Measurements from ENCODE around the gene KIAA1549. TPM values are rescaled to one million over a fixed set of nuclear protein-coding genes. Genes with fewer than 3 reads are reported as not detected.

Gene KIAA1549
- total RNA-seq, 1 experiment from 2014 or later, result 19.9 TPM

GRCh38 chr7:138926241-138926612, 55.0 kb downstream of the KIAA1549 start:
- no peak overlapping the region for H3K4me3 Mint-ChIP-seq (ENCODE audit: unreplicated experiment)
- no peaks in the 10 kb centered on the region for H3K9me3 Mint-ChIP-seq (ENCODE audit: unreplicated experiment)
- TF ChIP-seq CTCF (IDR thresholded peaks at IDR 0.05; ENCODE audit: insufficient read depth in 1 of 2, low read depth in 1 of 2, low read length in 1 of 2, severe bottlenecking in 1 of 2, unreplicated experiment in 1 of 2), result no peak
- H3K4me3 ChIP-seq (ENCODE audit: low read depth, low read length), result no peak overlapping the region
- peak overlapping the region; percentile 58 for H3K27ac Mint-ChIP-seq (ENCODE audit: unreplicated experiment)
- no peaks in the 10 kb centered on the region for H3K36me3 ChIP-seq (ENCODE audit: control insufficient read depth, insufficient read depth, low read length)
- H3K9me3 ChIP-seq, result no peaks in the 10 kb centered on the region
- no peaks in the 10 kb centered on the region for H3K36me3 Mint-ChIP-seq (ENCODE audit: insufficient read depth, unreplicated experiment)
- peaks cover 6% of the 10 kb centered on the region; the same call in 1 of the 2 replicates for H3K4me1 ChIP-seq
- H3K4me1 Mint-ChIP-seq (ENCODE audit: low read depth, unreplicated experiment), result peaks cover 13% of the 10 kb centered on the region
- ChIA-PET POLR2A (no interaction called here), CTCF (no interaction called here)
- H3K27me3 ChIP-seq (replicated peaks; ENCODE audit: control insufficient read depth, insufficient read depth, low read length), result no peaks in the 10 kb centered on the region
- intact Hi-C loops (cut with micrococcal nuclease; ENCODE audit: unreplicated experiment), result no loop called here
- no peaks in the 10 kb centered on the region for H3K27me3 Mint-ChIP-seq (ENCODE audit: insufficient read depth, unreplicated experiment)
- no TSS peak for BruUV-seq (replicated peaks)
- DNase-seq, result no peak

GRCh38 chr7:138924501-138925225, 56.5 kb downstream of the KIAA1549 start:
- CTCF ChIA-PET, result no interaction called here
- H3K4me1 ChIP-seq, result no peaks in the 10 kb centered on the region
- no peaks in the 10 kb centered on the region for H3K27me3 ChIP-seq (replicated peaks; ENCODE audit: control insufficient read depth, insufficient read depth, low read length)
- Mint-ChIP-seq H3K9me3 (ENCODE audit: unreplicated experiment) (no peaks in the 10 kb centered on the region), H3K4me3 (ENCODE audit: unreplicated experiment) (no peak overlapping the region), H3K27ac (ENCODE audit: unreplicated experiment) (no peak overlapping the region), H3K27me3 (ENCODE audit: insufficient read depth, unreplicated experiment) (no peaks in the 10 kb centered on the region), H3K4me1 (ENCODE audit: low read depth, unreplicated experiment) (peaks cover 13% of the 10 kb centered on the region), H3K36me3 (ENCODE audit: insufficient read depth, unreplicated experiment) (no peaks in the 10 kb centered on the region)
- no peak overlapping the region for H3K4me3 ChIP-seq (ENCODE audit: low read depth, low read length)
- intact Hi-C loops (cut with micrococcal nuclease; ENCODE audit: unreplicated experiment), result no loop called here
- no peaks in the 10 kb centered on the region for H3K36me3 ChIP-seq (ENCODE audit: control insufficient read depth, insufficient read depth, low read length)
- no peak for DNase-seq
- BruUV-seq (replicated peaks), result no TSS peak
- TF ChIP-seq CTCF (IDR thresholded peaks at IDR 0.05; ENCODE audit: insufficient read depth in 1 of 2, low read depth in 1 of 2, low read length in 1 of 2, severe bottlenecking in 1 of 2, unreplicated experiment in 1 of 2), result no peak
- POLR2A ChIA-PET, result no interaction called here
- H3K9me3 ChIP-seq, result no peaks in the 10 kb centered on the region

- CTCF ChIA-PET, result no interaction called here
- no peaks in the 10 kb centered on the region for H3K27me3 ChIP-seq (replicated peaks; ENCODE audit: control insufficient read depth, insufficient read depth, low read length)
- H3K4me3 ChIP-seq (ENCODE audit: low read depth, low read length), result no peak overlapping the region
- no peaks in the 10 kb centered on the region for H3K36me3 ChIP-seq (ENCODE audit: control insufficient read depth, insufficient read depth, low read length)
- no peak for DNase-seq
- Mint-ChIP-seq H3K4me1 (ENCODE audit: low read depth, unreplicated experiment) (peaks cover 5% of the 10 kb centered on the region), H3K36me3 (ENCODE audit: insufficient read depth, unreplicated experiment) (peaks cover 7% of the 10 kb centered on the region), H3K27ac (ENCODE audit: unreplicated experiment) (no peak overlapping the region), H3K27me3 (ENCODE audit: insufficient read depth, unreplicated experiment) (no peaks in the 10 kb centered on the region), H3K9me3 (ENCODE audit: unreplicated experiment) (no peaks in the 10 kb centered on the region), H3K4me3 (ENCODE audit: unreplicated experiment) (no peak overlapping the region)
- POLR2A ChIA-PET, result no interaction called here
- BruUV-seq (replicated peaks), result no TSS peak
- intact Hi-C loops (cut with micrococcal nuclease; ENCODE audit: unreplicated experiment), result no loop called here
- TF ChIP-seq CTCF (IDR thresholded peaks at IDR 0.05; ENCODE audit: insufficient read depth in 1 of 2, low read depth in 1 of 2, low read length in 1 of 2, severe bottlenecking in 1 of 2, unreplicated experiment in 1 of 2), result no peak
- H3K9me3 ChIP-seq, result no peaks in the 10 kb centered on the region
- H3K4me1 ChIP-seq, result no peaks in the 10 kb centered on the region
These were observed 59.9 kb downstream of the KIAA1549 start for GRCh38 chr7:138921277-138921676.

Data from Caco-2 (cell line).